ENCODE data around the gene ZNF618.
"Not testable (repeated sequence)": the region's sequence is repeated elsewhere in the genome, so short reads cannot be mapped to it uniquely, and the experiment has no call there.

The ZNF618 gene

DNA sequence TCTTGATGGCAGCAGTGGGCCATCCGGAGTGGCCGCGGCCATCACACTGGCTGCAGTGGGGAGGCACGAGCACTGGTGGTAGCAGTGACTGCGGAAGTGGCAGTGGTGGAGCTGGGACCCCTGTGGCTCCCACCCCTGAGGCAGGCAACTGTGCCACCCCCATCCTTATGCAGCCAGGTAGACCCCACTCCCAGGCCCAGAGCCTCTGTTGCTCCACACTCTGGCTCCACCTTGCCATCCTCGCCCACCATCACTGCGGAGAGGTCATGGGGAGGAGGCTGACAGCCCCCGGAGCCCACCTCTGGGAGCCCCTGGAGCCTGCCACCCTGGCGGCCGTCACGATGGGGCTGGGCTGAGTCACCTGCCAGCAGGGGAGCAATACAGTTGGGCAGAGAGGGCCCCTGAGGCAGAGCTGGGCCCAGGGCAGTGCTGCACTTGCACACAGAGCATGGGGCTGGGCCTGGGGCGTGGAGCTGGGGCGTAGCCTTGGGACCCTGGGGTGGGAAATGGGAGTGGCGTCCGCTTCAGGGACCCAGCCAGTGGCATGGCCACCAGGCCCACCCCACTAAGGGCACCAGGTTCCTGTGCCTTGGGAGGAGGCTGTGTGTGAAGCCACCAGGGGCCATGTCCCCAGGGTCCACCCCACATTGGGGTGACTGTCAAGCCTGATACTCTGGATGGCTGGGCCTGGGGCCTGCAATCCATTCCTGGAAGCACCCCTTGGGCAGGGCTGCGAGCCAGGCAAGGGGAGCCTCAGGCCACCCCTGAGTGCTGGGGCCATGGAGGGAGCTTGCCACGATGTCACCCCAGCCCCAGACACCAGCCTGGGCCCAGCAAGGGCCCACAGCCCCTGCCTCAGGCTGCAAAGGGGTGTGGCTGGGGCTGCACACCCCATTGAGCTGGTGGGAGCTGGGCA is 194.3 kb downstream of the ZNF618 start:
- DNase-seq: no peak

- DNase-seq: no peak
Observed at GRCh38 chr9:114071197-114071795, 195.2 kb downstream of the ZNF618 start.

- DNase-seq: no peak
Observed at GRCh38 chr9:114072184-114073140, 196.4 kb downstream of the ZNF618 start.

DNA sequence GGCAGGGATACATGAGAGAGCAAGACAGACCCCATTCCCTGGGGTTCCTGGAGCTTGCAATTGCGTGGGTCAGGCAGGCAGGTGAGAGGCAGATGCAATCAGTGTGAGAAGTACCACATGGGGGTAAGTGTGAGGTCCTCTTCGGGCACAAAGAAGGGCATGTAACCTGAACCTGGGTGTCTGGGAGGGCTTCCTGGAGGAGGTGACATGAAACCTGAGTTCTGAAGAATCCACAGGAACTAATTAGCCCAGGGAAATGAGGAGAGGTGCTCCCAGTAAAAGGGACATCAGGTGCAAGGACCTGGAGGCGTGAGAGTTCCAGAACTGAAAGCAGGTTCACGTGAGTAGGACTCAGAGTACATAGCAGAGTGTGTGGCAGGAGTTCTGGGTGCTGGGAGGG is 199.5 kb downstream of the ZNF618 start:
- no peak for DNase-seq

- no peak for DNase-seq
Observed at GRCh38 chr9:114076237-114077161, 200.4 kb downstream of the ZNF618 start.

DNA sequence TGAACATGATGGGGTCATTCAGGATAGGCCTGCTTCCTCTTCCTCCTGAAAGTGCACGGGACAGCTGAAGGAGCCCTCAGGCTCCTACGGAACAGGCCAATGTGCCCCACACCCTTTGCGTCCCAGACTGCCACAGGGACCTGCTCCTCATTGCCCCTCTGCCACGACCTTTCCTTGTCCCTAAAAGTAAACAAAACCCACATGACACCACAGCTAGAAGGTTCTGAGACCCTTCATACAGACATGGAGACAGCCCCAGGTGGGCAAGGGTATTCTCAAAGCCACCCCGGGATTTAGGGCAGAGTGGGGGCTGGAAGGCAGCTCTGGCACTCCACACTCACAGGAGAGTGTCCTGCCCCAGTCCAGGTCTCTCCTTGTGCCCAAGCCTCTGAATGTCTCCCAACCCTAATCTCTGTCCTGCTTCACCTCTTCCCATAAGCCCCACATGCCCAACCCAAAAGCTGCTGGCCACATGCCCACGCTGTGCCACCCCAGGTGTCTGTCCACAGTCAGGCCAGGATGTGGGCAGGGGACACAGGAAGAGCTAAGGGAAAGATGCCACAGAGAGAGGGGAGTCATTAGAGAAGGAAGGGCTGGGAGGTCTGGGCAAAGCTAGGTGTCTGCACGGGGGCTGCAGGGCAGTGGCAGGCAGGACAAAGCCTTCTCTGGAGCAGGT is 201.2 kb downstream of the ZNF618 start:
- no peak for DNase-seq

- DNase-seq: no peak
Observed at GRCh38 chr9:114078021-114078780, 202.1 kb downstream of the ZNF618 start, which contains the start of gene AMBP. AMBP (minus strand) TSS chr9:114078300; CDS start chr9:114078209, 91 bp downstream.

- DNase-seq: no peak
Observed at GRCh38 chr9:114078781-114079156, 202.7 kb downstream of the ZNF618 start.

- no peak for DNase-seq
Observed at GRCh38 chr9:114080195-114080772, 204.2 kb downstream of the ZNF618 start.

GRCh38 chr9:114080773-114081440 is 204.8 kb downstream of the ZNF618 start:
- DNase-seq: no peak

DNA sequence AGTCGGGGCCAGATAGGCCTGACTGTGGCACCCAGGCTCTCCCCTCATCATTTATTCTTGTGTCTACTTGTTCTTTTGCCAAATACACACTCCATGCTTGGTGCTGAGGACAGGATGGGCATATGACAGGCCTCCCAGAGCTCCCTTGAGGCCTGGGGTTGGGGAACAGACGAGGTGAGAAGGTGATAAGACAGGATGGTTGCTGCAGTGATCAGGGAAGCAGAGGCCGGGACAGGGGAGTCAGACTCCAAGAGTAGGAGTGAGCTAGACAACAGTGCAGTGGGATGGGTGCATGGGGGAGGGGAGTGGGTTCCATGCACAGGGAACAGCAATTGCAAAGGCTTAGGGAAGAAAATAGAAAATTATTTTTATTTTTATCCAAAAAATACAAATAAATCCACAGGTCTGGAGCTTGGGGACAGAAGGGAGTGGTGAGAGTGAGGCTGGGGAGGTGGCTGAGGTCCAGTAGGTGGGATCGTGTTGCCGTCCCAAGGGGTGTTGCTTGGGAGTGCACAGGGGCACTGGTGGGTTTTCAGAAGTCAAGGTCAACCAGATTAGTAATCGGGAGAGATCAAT is 205.4 kb downstream of the ZNF618 start:
- DNase-seq: no peak

DNA sequence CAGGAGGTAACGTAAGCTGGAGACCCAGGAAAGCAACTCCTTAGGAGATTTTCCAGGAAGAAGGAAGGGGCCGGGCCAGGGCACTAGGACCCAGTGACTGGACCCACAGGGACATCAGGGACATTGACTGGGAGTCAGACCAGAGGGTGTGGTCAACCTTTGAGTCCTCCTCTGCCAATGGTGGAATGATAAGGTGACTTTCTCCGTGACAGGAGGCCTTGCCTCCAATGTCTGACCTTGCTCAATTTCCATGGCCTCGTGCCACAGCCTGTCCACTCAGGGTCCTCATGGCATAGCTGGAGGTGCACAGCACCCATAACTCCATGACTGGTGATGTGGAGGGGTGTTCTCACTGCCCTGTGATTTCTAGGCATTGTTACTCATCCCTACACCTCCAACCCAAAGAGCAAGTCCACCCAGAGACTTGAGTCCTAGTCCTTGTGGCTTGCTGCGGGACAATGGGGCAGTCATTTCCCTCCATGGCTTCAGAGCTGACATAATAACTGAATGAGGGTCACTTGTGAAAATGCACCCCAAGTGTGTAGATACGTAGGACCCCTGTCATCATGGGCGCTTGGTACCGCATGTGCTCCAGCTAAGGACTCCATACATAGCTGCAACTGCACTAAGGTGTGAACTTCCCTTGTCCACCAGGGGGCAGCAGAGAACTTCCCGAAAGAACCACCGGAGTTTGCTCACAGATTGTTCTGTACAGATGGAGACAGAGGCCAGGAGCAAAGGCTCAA is 206.1 kb downstream of the ZNF618 start:
- DNase-seq: peak; percentile 76

DNA sequence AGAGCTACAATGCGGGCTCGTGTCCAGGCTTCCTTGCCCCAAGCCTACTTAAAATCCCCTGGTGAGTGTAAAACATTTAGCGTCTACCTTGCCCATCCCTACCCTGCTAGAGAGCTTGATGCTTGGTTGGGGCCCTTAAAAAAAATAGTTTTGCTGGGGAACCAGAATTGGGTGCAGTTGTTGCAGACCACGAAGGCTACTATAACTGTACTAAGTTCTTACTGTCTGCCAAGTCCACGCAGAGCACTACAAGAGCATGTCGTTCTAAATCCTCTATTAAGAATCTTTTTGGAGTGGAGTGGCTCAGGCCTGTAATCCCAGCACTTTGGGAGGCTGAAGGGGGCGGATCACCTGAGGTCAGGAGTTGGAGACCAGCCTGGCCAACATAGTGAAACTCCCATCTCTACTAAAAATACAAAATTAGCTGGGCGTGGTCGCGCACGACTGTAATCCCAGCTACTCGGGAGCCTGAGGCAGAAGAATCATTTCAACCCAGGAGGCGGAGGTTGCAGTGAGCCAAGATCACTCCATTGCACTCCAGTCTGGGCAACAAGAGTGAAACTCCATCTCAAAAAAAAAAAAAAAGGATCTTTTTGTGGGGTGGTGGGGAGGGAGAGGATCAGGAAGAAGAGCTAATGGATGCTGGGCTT is 206.8 kb downstream of the ZNF618 start:
- not testable (repeated sequence) for DNase-seq

GRCh38 chr9:114083666-114084065 is 207.6 kb downstream of the ZNF618 start:
- no peak for DNase-seq

- no peak for DNase-seq
Observed at GRCh38 chr9:114084282-114085073, 208.4 kb downstream of the ZNF618 start.

DNA sequence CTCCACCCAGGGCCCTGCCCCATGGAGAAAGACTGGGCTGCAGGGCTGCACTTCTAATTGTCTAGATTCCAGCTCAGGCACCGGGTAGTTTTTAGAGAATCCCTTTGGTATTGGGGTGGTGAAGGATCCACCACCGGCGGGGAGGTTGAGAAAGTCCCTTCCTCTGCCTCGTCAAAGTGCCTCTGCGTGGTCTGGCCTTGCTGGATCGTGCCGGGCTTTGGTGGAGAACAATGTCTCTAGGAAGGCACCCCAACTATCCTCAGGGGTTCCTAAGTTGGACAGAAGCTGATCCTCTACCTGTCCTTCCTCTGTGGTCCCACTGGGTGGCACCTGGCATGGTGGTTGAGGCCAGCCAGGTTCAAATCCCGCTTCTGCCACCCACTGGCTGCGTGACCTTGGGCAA is 209.3 kb downstream of the ZNF618 start:
- no peak for DNase-seq

DNA sequence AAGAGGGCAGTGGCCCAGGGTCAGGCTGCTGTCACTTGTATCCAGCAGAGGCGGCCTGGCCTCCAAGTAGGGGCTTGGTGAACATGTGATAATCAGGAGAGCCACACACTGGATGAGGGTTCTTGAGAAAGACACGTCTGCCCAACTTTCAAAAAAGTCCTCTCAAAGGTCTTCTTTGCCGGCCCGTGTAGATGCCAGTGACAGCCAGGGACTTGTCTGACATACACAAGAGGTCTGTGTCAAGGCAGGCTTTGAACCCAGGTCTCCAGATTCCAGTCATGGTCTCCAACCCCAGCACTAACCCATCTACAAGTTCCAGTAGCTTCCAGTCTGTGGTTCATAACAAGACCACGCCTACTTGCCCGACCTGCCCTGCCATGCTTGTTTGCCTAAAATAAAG is 209.9 kb downstream of the ZNF618 start:
- no peak for DNase-seq

Data from activated naive CD4-positive, alpha-beta T cell treated with Interleukin-2 at 50 U/mL for 16 hours (primary cell).